ENCODE data around the gene P2RY6.

P2RY6 gene

GRCh38 chr11:73306977-73307322 lies 34.8 kb downstream of the P2RY6 start:
- Histone ChIP-seq H2AFZ (ENCODE audit: low read depth, low read length) (peak overlapping the region; percentile 71), H3K36me3 (ENCODE audit: insufficient read depth, low read length) (no peaks in the 10 kb centered on the region), H3K4me2 (ENCODE audit: insufficient read depth, low read length) (peak overlapping the region; percentile 96), H3K4me1 (ENCODE audit: insufficient read depth, low read length) (peaks cover 18% of the 10 kb centered on the region), H4K20me1 (ENCODE audit: insufficient read depth, low read length) (no peaks in the 10 kb centered on the region; the same call in 1 of the 2 replicates), H3K27ac (ENCODE audit: low read length) (peak overlapping the region; percentile 50), H3K9ac (ENCODE audit: low read depth, low read length) (peak overlapping the region; percentile 57), H3K27me3 (ENCODE audit: insufficient read depth, low read length, poor library complexity) (peaks cover 8% of the 10 kb centered on the region), H3K9me3 (ENCODE audit: insufficient read depth, low read length, severe bottlenecking) (no peaks in the 10 kb centered on the region), H3K79me2 (ENCODE audit: insufficient read depth, low read length) (no peaks in the 10 kb centered on the region), H3K4me3 (ENCODE audit: low read depth in 1 of 2, low read length in 2 of 2) (peak overlapping the region; percentile 15 to 70; a peak in 3 of 4 replicates)
- ATAC-seq (ENCODE audit: insufficient read depth, low read depth) (peak; percentile 5; the same call in 2 of the 3 replicates), DNase-seq (no peak)
- TF ChIP-seq EZH2 (IDR thresholded peaks at IDR 0.05; ENCODE audit: borderline replicate concordance, low read depth, low read length, severe bottlenecking): no peak
- TF ChIP-seq, protein P1, sequence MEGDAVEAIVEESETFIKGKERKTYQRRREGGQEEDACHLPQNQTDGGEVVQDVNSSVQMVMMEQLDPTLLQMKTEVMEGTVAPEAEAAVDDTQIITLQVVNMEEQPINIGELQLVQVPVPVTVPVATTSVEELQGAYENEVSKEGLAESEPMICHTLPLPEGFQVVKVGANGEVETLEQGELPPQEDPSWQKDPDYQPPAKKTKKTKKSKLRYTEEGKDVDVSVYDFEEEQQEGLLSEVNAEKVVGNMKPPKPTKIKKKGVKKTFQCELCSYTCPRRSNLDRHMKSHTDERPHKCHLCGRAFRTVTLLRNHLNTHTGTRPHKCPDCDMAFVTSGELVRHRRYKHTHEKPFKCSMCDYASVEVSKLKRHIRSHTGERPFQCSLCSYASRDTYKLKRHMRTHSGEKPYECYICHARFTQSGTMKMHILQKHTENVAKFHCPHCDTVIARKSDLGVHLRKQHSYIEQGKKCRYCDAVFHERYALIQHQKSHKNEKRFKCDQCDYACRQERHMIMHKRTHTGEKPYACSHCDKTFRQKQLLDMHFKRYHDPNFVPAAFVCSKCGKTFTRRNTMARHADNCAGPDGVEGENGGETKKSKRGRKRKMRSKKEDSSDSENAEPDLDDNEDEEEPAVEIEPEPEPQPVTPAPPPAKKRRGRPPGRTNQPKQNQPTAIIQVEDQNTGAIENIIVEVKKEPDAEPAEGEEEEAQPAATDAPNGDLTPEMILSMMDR (IDR thresholded peaks at IDR 0.05; ENCODE audit: borderline replicate concordance, extremely low read depth, low read length, poor library complexity, severe bottlenecking): no peak

- TF ChIP-seq, protein P1 (IDR thresholded peaks at IDR 0.05; ENCODE audit: borderline replicate concordance, extremely low read depth, low read length, poor library complexity, severe bottlenecking): peak; percentile 92
- TF ChIP-seq EZH2 (IDR thresholded peaks at IDR 0.05; ENCODE audit: borderline replicate concordance, low read depth, low read length, severe bottlenecking): no peak
- Histone ChIP-seq H4K20me1 (ENCODE audit: insufficient read depth, low read length) (no peaks in the 10 kb centered on the region; the same call in 1 of the 2 replicates), H3K27ac (ENCODE audit: low read length) (peak overlapping the region; percentile 65), H3K79me2 (ENCODE audit: insufficient read depth, low read length) (no peaks in the 10 kb centered on the region), H3K4me3 (ENCODE audit: low read depth in 1 of 2, low read length in 2 of 2) (peak overlapping the region; percentile 41 to 70; a peak in 3 of 4 replicates), H3K9me3 (ENCODE audit: insufficient read depth, low read length, severe bottlenecking) (no peaks in the 10 kb centered on the region), H3K4me2 (ENCODE audit: insufficient read depth, low read length) (peak overlapping the region; percentile 96), H2AFZ (ENCODE audit: low read depth, low read length) (peak overlapping the region; percentile 92), H3K36me3 (ENCODE audit: insufficient read depth, low read length) (no peaks in the 10 kb centered on the region), H3K4me1 (ENCODE audit: insufficient read depth, low read length) (peaks cover 18% of the 10 kb centered on the region), H3K27me3 (ENCODE audit: insufficient read depth, low read length, poor library complexity) (peaks cover 8% of the 10 kb centered on the region), H3K9ac (ENCODE audit: low read depth, low read length) (peak overlapping the region; percentile 57)
- ATAC-seq (ENCODE audit: insufficient read depth, low read depth): peak; percentile 79
- peak; percentile 93 for DNase-seq
Measured at GRCh38 chr11:73307323-73308002, 35.3 kb downstream of the P2RY6 start.

DNA sequence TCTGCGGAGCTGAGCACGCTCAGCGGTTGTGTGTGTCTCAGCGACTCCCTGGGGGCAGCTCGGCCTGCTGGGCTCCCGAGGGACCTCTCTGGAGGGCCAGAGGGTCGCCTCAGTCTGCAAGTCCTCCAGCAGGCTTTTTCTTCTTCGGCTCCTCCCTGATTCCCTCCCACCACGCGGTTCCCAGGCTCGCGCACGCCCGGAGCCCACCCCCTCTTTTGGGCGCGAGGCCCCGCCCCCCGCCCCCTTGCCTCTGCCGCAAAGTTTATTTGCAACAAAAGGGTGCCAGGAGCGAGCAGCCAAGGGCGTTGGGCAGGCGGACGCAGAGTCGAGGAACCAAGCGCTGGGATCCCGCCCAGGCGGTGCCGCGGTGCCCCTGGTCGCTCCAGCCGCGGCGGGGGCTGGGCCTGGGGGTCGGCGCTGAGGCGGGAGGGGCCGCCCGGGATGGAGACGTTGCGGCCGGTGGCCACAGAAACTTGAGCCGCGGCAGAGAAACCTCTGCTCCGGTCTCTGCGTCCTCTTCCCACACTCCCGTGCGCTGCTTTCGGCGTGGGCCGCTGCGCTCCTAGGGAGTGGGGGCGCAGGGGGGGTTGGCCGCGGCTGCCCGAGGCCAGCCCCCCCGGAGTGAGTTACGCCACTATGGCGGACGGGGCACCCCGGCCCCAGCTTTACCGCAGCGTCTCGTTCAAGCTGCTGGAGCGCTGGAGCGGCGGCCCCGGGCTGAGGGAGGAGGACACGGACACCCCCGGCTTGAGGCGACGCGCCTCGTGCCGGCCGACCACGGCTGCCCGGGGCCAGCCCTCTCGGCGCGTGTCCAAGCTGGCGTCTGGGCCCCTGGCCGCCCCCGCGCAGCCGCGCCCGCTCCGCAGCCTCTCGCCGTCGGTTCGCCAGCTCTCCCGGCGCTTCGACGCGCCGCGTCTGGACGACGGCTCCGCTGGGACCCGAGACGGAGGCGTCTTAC lies 36.1 kb downstream of the P2RY6 start, which contains the start of gene ARHGEF17:
ARHGEF17 (plus strand) TSS at position 274 of the 958 bp plus-strand sequence; CDS start at position 637, 363 bp downstream.
- Histone ChIP-seq H2AFZ (ENCODE audit: low read depth, low read length) (peak within 1 kb of the TSS; percentile 92), H3K4me1 (ENCODE audit: insufficient read depth, low read length) (peaks cover 18% of the 10 kb centered on the region), H3K4me3 (ENCODE audit: low read depth in 1 of 2, low read length in 2 of 2) (peak within 1 kb of the TSS; percentile 41 to 70; a peak in 3 of 4 replicates), H3K27me3 (ENCODE audit: insufficient read depth, low read length, poor library complexity) (peaks cover 8% of the 10 kb centered on the region), H3K79me2 (ENCODE audit: insufficient read depth, low read length) (no peaks in the 10 kb centered on the region), H3K9ac (ENCODE audit: low read depth, low read length) (peak within 1 kb of the TSS; percentile 57), H3K27ac (ENCODE audit: low read length) (peak within 1 kb of the TSS; percentile 65), H4K20me1 (ENCODE audit: insufficient read depth, low read length) (no peaks in the 10 kb centered on the region; the same call in 1 of the 2 replicates), H3K4me2 (ENCODE audit: insufficient read depth, low read length) (peak within 1 kb of the TSS; percentile 96), H3K36me3 (ENCODE audit: insufficient read depth, low read length) (no peaks in the 10 kb centered on the region), H3K9me3 (ENCODE audit: insufficient read depth, low read length, severe bottlenecking) (no peaks in the 10 kb centered on the region)
- peak; percentile 36 for TF ChIP-seq EZH2 (IDR thresholded peaks at IDR 0.05; ENCODE audit: borderline replicate concordance, low read depth, low read length, severe bottlenecking)
- TF ChIP-seq, protein P1 (IDR thresholded peaks at IDR 0.05; ENCODE audit: borderline replicate concordance, extremely low read depth, low read length, poor library complexity, severe bottlenecking): no peak
- DNase-seq: peak; percentile 80
- peak; percentile 63 for ATAC-seq (ENCODE audit: insufficient read depth, low read depth)

Data from DND-41 (cell line).